ENCODE data around the gene CEP295NL.
"Not testable (repeated sequence)": the region's sequence is repeated elsewhere in the genome, so short reads cannot be mapped to it uniquely, and the experiment has no call there.

The CEP295NL gene

DNA sequence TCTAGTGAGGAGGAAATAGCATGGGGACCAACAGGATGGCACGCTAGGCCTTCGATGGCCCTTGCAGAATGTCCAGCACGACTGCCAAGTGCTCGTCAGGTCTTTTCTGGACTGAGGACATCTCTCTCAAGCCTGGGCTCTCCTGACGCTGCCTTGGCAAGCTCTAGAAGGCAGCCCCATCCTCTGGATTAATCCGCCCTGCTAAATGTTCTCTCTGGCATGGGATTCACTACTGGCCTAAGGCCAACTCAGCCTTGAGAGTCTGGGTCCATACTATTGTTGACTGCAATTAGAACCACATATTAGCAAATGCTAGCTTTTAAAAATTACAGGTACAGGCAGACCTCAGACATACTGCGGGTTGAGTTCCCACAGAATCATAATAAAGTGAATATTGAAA is 2.5 kb upstream of the CEP295NL start:
- Histone ChIP-seq H3K9me3 (replicated peaks; ENCODE audit: insufficient read depth, low read length) (no peaks in the 10 kb centered on the region), H2AFZ (ENCODE audit: low read length) (no peak overlapping the region), H4K20me1 (ENCODE audit: insufficient read depth, low read length) (peaks cover 13% of the 10 kb centered on the region; the same call in 1 of the 2 replicates), H3K79me2 (ENCODE audit: low read length) (peaks cover 100% of the 10 kb centered on the region), H3K4me2 (ENCODE audit: low read depth, low read length) (no peak overlapping the region), H3K36me3 (replicated peaks; ENCODE audit: insufficient read depth, low read length) (peaks cover 4% of the 10 kb centered on the region; the same call in 1 of the 2 replicates), H3F3A (ENCODE audit: insufficient read depth, low read length) (no peaks in the 10 kb centered on the region), H3K4me1 (ENCODE audit: low read length) (no peaks in the 10 kb centered on the region), H3K4me3 (ENCODE audit: low read length) (no peak overlapping the region), H3K9ac (ENCODE audit: low read length) (no peak overlapping the region), H3K27ac (ENCODE audit: low read length) (no peak overlapping the region), H3K9me2 (replicated peaks; ENCODE audit: insufficient read depth, low read length) (no peaks in the 10 kb centered on the region), H3K27me3 (replicated peaks; ENCODE audit: insufficient read depth, low read length) (no peaks in the 10 kb centered on the region)
- no peak for DNase-seq
- TF ChIP-seq, protein P1, sequence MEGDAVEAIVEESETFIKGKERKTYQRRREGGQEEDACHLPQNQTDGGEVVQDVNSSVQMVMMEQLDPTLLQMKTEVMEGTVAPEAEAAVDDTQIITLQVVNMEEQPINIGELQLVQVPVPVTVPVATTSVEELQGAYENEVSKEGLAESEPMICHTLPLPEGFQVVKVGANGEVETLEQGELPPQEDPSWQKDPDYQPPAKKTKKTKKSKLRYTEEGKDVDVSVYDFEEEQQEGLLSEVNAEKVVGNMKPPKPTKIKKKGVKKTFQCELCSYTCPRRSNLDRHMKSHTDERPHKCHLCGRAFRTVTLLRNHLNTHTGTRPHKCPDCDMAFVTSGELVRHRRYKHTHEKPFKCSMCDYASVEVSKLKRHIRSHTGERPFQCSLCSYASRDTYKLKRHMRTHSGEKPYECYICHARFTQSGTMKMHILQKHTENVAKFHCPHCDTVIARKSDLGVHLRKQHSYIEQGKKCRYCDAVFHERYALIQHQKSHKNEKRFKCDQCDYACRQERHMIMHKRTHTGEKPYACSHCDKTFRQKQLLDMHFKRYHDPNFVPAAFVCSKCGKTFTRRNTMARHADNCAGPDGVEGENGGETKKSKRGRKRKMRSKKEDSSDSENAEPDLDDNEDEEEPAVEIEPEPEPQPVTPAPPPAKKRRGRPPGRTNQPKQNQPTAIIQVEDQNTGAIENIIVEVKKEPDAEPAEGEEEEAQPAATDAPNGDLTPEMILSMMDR (IDR thresholded peaks at IDR 0.05; ENCODE audit: low read length), result no peak
- TF ChIP-seq EZH2phosphoT487 (IDR thresholded peaks at IDR 0.05; ENCODE audit: low read length), result no peak
- no peak for TF ChIP-seq EZH2 (optimal IDR thresholded peaks at IDR 0.05; ENCODE audit: low read depth, low read length)

DNA sequence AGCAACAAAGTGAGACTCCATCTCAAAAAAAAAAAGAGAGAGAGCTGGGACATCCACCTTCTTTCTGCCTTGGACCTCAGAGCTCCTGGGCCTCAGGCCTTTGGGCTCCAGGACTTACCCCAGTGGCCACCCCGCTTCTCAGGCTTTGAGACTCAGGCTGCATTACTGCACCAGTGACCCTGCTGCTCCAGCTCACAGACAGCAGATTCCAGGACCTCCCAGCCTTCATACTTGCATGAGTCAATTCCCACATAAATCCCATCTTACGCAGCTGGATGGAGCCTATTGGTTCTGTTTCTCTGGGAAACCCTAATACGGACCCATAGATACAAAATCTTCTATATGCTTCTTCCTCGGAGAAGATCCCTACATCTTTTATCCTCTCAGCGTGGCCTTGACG is 2.1 kb upstream of the CEP295NL start:
- H3K4me3 ChIP-seq (ENCODE audit: low read length), result no peak overlapping the region
- no peak overlapping the region for H3K9ac ChIP-seq (ENCODE audit: low read length)
- H3K9me3 ChIP-seq (replicated peaks; ENCODE audit: insufficient read depth, low read length), result no peaks in the 10 kb centered on the region
- TF ChIP-seq EZH2 (optimal IDR thresholded peaks at IDR 0.05; ENCODE audit: low read depth, low read length), result no peak
- no peak for TF ChIP-seq EZH2phosphoT487 (IDR thresholded peaks at IDR 0.05; ENCODE audit: low read length)
- H3K36me3 ChIP-seq (replicated peaks; ENCODE audit: insufficient read depth, low read length), result peaks cover 4% of the 10 kb centered on the region; the same call in 1 of the 2 replicates
- no peak for DNase-seq
- no peaks in the 10 kb centered on the region for H3K9me2 ChIP-seq (replicated peaks; ENCODE audit: insufficient read depth, low read length)
- no peaks in the 10 kb centered on the region for H3F3A ChIP-seq (ENCODE audit: insufficient read depth, low read length)
- H3K27ac ChIP-seq (ENCODE audit: low read length), result no peak overlapping the region
- H4K20me1 ChIP-seq (ENCODE audit: insufficient read depth, low read length), result peaks cover 13% of the 10 kb centered on the region; the same call in 1 of the 2 replicates
- no peaks in the 10 kb centered on the region for H3K4me1 ChIP-seq (ENCODE audit: low read length)
- H3K4me2 ChIP-seq (ENCODE audit: low read depth, low read length), result no peak overlapping the region
- H3K27me3 ChIP-seq (replicated peaks; ENCODE audit: insufficient read depth, low read length), result no peaks in the 10 kb centered on the region
- no peak overlapping the region for H2AFZ ChIP-seq (ENCODE audit: low read length)
- H3K79me2 ChIP-seq (ENCODE audit: low read length), result peaks cover 100% of the 10 kb centered on the region

DNA sequence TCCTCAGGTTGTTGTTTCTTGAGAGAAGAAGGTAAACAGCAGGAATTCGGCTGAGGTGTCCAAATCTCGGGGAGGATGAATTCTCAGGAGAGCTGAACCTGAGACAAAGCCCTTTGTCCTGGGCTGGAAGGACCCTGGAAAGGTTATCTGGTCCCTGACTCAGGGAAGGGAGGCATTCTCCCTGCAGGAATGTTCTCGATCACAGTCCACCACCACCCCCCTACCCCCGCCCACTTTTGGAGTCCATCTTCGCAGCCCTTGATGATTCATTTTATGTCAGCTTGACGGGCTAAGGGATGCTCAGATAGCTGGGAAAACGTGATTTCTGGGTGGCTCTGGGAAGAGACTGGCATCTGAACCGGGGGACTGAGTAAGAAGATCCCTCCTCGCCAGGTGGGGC is 1.4 kb upstream of the CEP295NL start:
- Histone ChIP-seq H3K9me2 (replicated peaks; ENCODE audit: insufficient read depth, low read length) (no peaks in the 10 kb centered on the region), H3K4me3 (ENCODE audit: low read length) (no peak overlapping the region), H3K27me3 (replicated peaks; ENCODE audit: insufficient read depth, low read length) (no peaks in the 10 kb centered on the region), H4K20me1 (ENCODE audit: insufficient read depth, low read length) (peaks cover 13% of the 10 kb centered on the region; the same call in 1 of the 2 replicates), H3K27ac (ENCODE audit: low read length) (no peak overlapping the region), H2AFZ (ENCODE audit: low read length) (no peak overlapping the region), H3F3A (ENCODE audit: insufficient read depth, low read length) (no peaks in the 10 kb centered on the region), H3K36me3 (replicated peaks; ENCODE audit: insufficient read depth, low read length) (peaks cover 4% of the 10 kb centered on the region; the same call in 1 of the 2 replicates), H3K9me3 (replicated peaks; ENCODE audit: insufficient read depth, low read length) (no peaks in the 10 kb centered on the region), H3K79me2 (ENCODE audit: low read length) (peaks cover 100% of the 10 kb centered on the region), H3K9ac (ENCODE audit: low read length) (no peak overlapping the region), H3K4me2 (ENCODE audit: low read depth, low read length) (no peak overlapping the region), H3K4me1 (ENCODE audit: low read length) (no peaks in the 10 kb centered on the region)
- TF ChIP-seq EZH2 (optimal IDR thresholded peaks at IDR 0.05; ENCODE audit: low read depth, low read length) (no peak), EZH2phosphoT487 (IDR thresholded peaks at IDR 0.05; ENCODE audit: low read length) (no peak)
- TF ChIP-seq, protein P1 (IDR thresholded peaks at IDR 0.05; ENCODE audit: low read length), result no peak
- no peak for DNase-seq

DNA sequence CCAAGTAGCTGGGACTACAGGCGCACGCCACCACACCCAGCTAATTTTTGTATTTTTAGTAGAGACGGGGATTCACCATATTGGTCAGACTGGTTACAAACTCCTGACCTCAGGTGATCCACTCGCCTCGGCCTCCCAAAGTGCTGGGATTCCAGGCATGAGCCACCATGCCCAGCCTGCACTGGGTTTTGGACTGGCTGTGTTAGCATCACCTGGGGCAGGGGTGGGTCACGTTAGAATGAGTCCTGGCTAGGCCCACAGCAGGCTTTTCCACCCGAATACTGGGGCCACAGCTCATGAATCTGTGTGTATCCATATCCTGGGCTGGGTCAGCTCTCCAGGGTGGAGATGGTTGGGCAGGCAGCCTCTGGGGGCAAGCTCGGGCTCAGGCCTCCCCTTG is 770 bp downstream of the CEP295NL start:
- H3K36me3 ChIP-seq (replicated peaks; ENCODE audit: insufficient read depth, low read length), result not testable (repeated sequence)

More for the DNA sequence above, 770 bp downstream of the CEP295NL start:
- Histone ChIP-seq H4K20me1 (ENCODE audit: insufficient read depth, low read length) (peaks cover 12% of the 10 kb centered on the region; the same call in 1 of the 2 replicates), H3K79me2 (ENCODE audit: low read length) (peaks cover 100% of the 10 kb centered on the region)
- not testable (repeated sequence) for H3K4me3 ChIP-seq (ENCODE audit: low read length); H3F3A ChIP-seq (ENCODE audit: insufficient read depth, low read length); H3K27ac ChIP-seq (ENCODE audit: low read length); H3K4me1 ChIP-seq (ENCODE audit: low read length); H3K9me2 ChIP-seq (replicated peaks; ENCODE audit: insufficient read depth, low read length); H3K27me3 ChIP-seq (replicated peaks; ENCODE audit: insufficient read depth, low read length); H3K4me2 ChIP-seq (ENCODE audit: low read depth, low read length); H3K9ac ChIP-seq (ENCODE audit: low read length); H2AFZ ChIP-seq (ENCODE audit: low read length); H3K9me3 ChIP-seq (replicated peaks; ENCODE audit: insufficient read depth, low read length); DNase-seq

Measured in MM.1S (cell line).